ENCODE measurements around the gene SLC9A8. TPM values are rescaled to one million over a fixed set of nuclear protein-coding genes. Genes with fewer than 3 reads are reported as not detected.

Gene SLC9A8
- total RNA-seq, 1 experiment from 2014 or later = 6.7 TPM

DNA sequence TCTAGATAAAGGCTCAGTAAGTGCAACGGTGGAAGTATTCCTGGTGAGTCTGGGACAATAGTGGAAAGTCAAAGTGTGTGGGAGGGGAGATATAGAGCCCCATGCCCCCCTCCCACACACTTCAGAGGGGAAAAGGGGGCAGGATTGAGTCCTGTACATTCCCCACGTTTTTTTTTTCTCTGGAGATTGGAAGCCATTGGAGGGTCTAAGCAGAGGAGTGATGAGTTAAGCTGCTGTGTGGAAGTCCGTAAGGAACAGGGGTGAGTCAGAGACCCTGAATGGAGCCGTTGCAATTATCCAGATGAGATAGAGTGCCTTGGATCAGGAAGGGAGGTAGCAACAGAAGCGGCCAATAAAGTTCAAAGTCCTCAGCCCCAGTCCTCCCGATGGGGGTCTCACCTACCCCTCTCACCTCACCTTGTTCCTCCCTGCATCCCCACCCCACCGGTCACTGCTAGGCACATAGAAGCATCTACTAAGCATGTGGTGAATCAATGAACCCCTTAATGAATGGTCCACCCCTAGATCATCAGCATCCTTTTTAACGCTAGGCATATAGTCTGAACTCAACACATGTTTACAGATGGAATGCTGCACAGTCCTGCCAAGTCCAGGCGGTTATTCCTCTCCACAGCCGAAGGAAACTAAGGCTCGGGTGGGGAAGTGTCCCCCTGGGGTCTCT lies 662 bp upstream of the SLC9A8 start:
- peak; percentile 23 for ATAC-seq
- TF ChIP-seq RAD21 (IDR thresholded peaks at IDR 0.05; ENCODE audit: low read depth) = no peak
- DNase-seq (ENCODE audit: low read depth, low spot score) = no peak
- no peaks in the 10 kb centered on the region for H3K9me3 ChIP-seq (ENCODE audit: control insufficient read depth in 1 of 2, insufficient read depth in 1 of 2, low read depth in 1 of 2, low read length in 2 of 2)
- peaks cover 15% of the 10 kb centered on the region for H3K79me2 ChIP-seq (ENCODE audit: insufficient read depth, low read length)
- no peaks in the 10 kb centered on the region for H4K20me1 ChIP-seq (ENCODE audit: insufficient read depth)
- intact Hi-C loops (cut with micrococcal nuclease) = no loop called here
- H3K9me2 ChIP-seq (ENCODE audit: insufficient read depth) = no peaks in the 10 kb centered on the region
- peak overlapping the region; percentile 82 for H3K9ac ChIP-seq (ENCODE audit: low read length)
- H3K27ac ChIP-seq (ENCODE audit: low read depth, low read length) = peak overlapping the region; percentile 67
- H3K27me3 ChIP-seq (ENCODE audit: insufficient read depth, low read length) = no peaks in the 10 kb centered on the region
- H3K4me2 ChIP-seq (ENCODE audit: low read length) = peak overlapping the region; percentile 78
- ChIA-PET POLR2A (interaction anchor here (1.0 kb wide), 1 partner anchor 97 kb away, joined by 4 read pairs; no protein-coding TSS in a partner anchor), RAD21 (ENCODE audit: low non-redundant PET in 1 of 2, low total read pairs in 2 of 2, uncharacterized antibody in 2 of 2, unreplicated experiment in 2 of 2) (no interaction called here), CTCF (interaction anchor here (1.3 kb wide), 1 partner anchor 10 kb away, joined by 3 read pairs; no protein-coding TSS in a partner anchor)
- peak overlapping the region; percentile 68 to 90 for H3K4me3 ChIP-seq (replicated peaks in 1 of 2; ENCODE audit: low read depth in 1 of 2, low read length in 2 of 2)
- TSS peak; percentile 94 for BruUV-seq (replicated peaks)
- H2AFZ ChIP-seq (ENCODE audit: low read depth, low read length, poor library complexity, severe bottlenecking) = no peak overlapping the region
- peaks cover 19 to 22% of the 10 kb centered on the region in 2 experiments for H3K4me1 ChIP-seq (ENCODE audit: control insufficient read depth in 1 of 2, insufficient read depth in 2 of 2, low read length in 2 of 2)
- peaks cover 0 to 2% of the 10 kb centered on the region in 2 experiments; a peak in 1 of 4 replicates for H3K36me3 ChIP-seq (ENCODE audit: control insufficient read depth in 1 of 2, insufficient read depth in 2 of 2, low read length in 2 of 2)

DNA sequence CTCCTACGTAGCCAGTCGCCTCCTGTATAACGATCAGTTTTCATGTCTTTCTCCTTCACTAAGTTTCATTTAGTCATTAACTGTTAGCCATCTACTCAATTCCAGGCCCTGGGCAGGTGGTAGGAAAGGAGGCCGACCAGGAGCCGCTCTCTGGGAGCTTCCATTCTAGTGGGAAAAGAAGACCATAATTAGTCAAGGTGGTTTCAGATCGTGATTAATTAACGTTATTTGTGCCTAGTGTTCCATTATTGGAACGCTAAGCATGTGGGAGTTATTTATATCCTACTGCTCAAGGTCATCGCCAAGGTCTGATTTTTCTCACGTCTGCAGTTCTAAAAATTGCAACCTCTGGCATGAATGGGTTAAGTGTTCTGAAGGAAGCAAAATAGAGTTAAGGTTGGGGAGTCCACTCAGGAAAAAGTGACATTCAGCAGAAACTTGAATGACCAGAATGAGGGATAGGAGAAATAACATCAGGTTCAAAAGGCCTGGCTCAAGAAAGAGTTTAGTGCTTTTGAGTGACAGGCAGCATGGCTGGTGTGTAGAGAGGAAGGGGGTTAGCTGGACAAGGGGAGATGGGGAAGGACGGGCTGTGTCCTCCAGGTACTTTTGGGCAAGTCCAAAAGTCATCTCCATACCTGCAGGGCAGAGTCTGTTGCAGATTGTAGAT lies 812 bp downstream of the SLC9A8 start:
- CTCF ChIA-PET = interaction anchor here (0.9 to 1.3 kb wide), 2 partner anchors 9 to 96 kb away, joined by 3 read pairs; no protein-coding TSS in a partner anchor
- Histone ChIP-seq H3K9me2 (ENCODE audit: insufficient read depth) (no peaks in the 10 kb centered on the region), H3K27ac (ENCODE audit: low read depth, low read length) (peak overlapping the region; percentile 67), H3K9me3 (ENCODE audit: control insufficient read depth in 1 of 2, insufficient read depth in 1 of 2, low read depth in 1 of 2, low read length in 2 of 2) (no peaks in the 10 kb centered on the region), H3K4me3 (replicated peaks in 1 of 2; ENCODE audit: low read depth in 1 of 2, low read length in 2 of 2) (peak overlapping the region; percentile 68 to 90), H3K4me2 (ENCODE audit: low read length) (peak overlapping the region; percentile 78), H3K9ac (ENCODE audit: low read length) (peak overlapping the region; percentile 82), H3K4me1 (ENCODE audit: control insufficient read depth in 1 of 2, insufficient read depth in 2 of 2, low read length in 2 of 2) (peaks cover 19 to 22% of the 10 kb centered on the region in 2 experiments), H3K79me2 (ENCODE audit: insufficient read depth, low read length) (peaks cover 15% of the 10 kb centered on the region), H2AFZ (ENCODE audit: low read depth, low read length, poor library complexity, severe bottlenecking) (no peak overlapping the region), H3K36me3 (ENCODE audit: control insufficient read depth in 1 of 2, insufficient read depth in 2 of 2, low read length in 2 of 2) (peaks cover 0 to 5% of the 10 kb centered on the region in 2 experiments; a peak in 1 of 4 replicates), H3K27me3 (ENCODE audit: insufficient read depth, low read length) (no peaks in the 10 kb centered on the region), H4K20me1 (ENCODE audit: insufficient read depth) (no peaks in the 10 kb centered on the region)
- 0 out of 2 replicates have a peak, but pooled peaks have one; percentile 31 for TF ChIP-seq POLR2AphosphoS5 (IDR thresholded peaks at IDR 0.05; ENCODE audit: low read depth, low read length)
- TF ChIP-seq, protein P1, sequence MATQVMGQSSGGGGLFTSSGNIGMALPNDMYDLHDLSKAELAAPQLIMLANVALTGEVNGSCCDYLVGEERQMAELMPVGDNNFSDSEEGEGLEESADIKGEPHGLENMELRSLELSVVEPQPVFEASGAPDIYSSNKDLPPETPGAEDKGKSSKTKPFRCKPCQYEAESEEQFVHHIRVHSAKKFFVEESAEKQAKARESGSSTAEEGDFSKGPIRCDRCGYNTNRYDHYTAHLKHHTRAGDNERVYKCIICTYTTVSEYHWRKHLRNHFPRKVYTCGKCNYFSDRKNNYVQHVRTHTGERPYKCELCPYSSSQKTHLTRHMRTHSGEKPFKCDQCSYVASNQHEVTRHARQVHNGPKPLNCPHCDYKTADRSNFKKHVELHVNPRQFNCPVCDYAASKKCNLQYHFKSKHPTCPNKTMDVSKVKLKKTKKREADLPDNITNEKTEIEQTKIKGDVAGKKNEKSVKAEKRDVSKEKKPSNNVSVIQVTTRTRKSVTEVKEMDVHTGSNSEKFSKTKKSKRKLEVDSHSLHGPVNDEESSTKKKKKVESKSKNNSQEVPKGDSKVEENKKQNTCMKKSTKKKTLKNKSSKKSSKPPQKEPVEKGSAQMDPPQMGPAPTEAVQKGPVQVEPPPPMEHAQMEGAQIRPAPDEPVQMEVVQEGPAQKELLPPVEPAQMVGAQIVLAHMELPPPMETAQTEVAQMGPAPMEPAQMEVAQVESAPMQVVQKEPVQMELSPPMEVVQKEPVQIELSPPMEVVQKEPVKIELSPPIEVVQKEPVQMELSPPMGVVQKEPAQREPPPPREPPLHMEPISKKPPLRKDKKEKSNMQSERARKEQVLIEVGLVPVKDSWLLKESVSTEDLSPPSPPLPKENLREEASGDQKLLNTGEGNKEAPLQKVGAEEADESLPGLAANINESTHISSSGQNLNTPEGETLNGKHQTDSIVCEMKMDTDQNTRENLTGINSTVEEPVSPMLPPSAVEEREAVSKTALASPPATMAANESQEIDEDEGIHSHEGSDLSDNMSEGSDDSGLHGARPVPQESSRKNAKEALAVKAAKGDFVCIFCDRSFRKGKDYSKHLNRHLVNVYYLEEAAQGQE (IDR thresholded peaks at IDR 0.05; ENCODE audit: low read depth) = no peak
- RAD21 ChIA-PET (ENCODE audit: low non-redundant PET in 1 of 2, low total read pairs in 2 of 2, uncharacterized antibody in 2 of 2, unreplicated experiment in 2 of 2) = no interaction called here
- DNase-seq (ENCODE audit: low read depth, low spot score) (no peak), ATAC-seq (no peak)
- POLR2A ChIA-PET = interaction anchor here (1.0 to 1.1 kb wide), 2 partner anchors 25 to 98 kb away, joined by 3 to 4 read pairs; no protein-coding TSS in a partner anchor
- TSS peak; percentile 57 for BruUV-seq (replicated peaks)
- intact Hi-C loops (cut with micrococcal nuclease) = no loop called here
